Adrenal gland (tissue), 5 donors: Measurements from ENCODE around the gene COPS3.

Source experiments
- CTCF ChIP-seq, 6 experiments: fragments of 450-650 bp in 4 of 6; fragments of 200-600 bp in 2 of 6; sonication (generic) in 1 of 6; IDR thresholded peaks; 1 replicate in 5 of 6; 2 replicates in 1 of 6; pipeline versions ENCODE4 v1.5.1 to v1.8.0; 2016 to 2021; ENCODE audit warnings: antibody characterized with exemption in 6 of 6, mild to moderate bottlenecking in 2 of 6, moderate library complexity in 1 of 6
- POLR2A ChIP-seq, 2 donors: fragments of 450-650 bp; IDR thresholded peaks; one replicate each; pipeline ENCODE4 v1.6.1; 2017; ENCODE audit warnings: antibody characterized with exemption in 2 of 2, mild to moderate bottlenecking in 2 of 2, moderate library complexity in 1 of 2
- donor health status: DM: no; HTN: no; CAD: no.

- TF ChIP-seq CTCF (IDR thresholded peaks at IDR 0.05) (no peak), POLR2A (IDR thresholded peaks at IDR 0.05) (no peak)
Measured at GRCh38 chr17:17324616-17325015, 43.6 kb upstream of the COPS3 start.
